NCI-H748 (cell line): ENCODE results near the gene CMA1.
"Not testable (repeated sequence)": the region's sequence is repeated elsewhere in the genome, so short reads cannot be mapped to it uniquely, and the experiment has no call there.

Experiments used
- DNase-seq: peaks from one replicate; lab custom pipeline; 2025; ENCODE audit not compliant: unreplicated experiment; lab: John Stamatoyannopoulos, UW

Gene CMA1

GRCh38 chr14:24508155-24508840, at the start of gene CMA1:
TSS of gene CMA1 (minus strand) at chr14:24508265. CDS start at chr14:24508235, 30 bp downstream.
- DNase-seq = no peak

- no peak for DNase-seq
These were observed 48.7 kb upstream of the CMA1 start for GRCh38 chr14:24556756-24557155.

- DNase-seq = not testable (repeated sequence)
These were observed 41.0 kb upstream of the CMA1 start for GRCh38 chr14:24549064-24549463.

- DNase-seq = no peak
These were observed 34.4 kb upstream of the CMA1 start for GRCh38 chr14:24542346-24542936.

- no peak for DNase-seq
These were observed 27.7 kb upstream of the CMA1 start for GRCh38 chr14:24535737-24536136.

GRCh38 chr14:24534286-24534685, 26.2 kb upstream of the CMA1 start:
- DNase-seq = no peak

GRCh38 chr14:24525877-24526620, 18.0 kb upstream of the CMA1 start:
- peak; percentile 11 for DNase-seq

- DNase-seq = no peak
These were observed 10.8 kb upstream of the CMA1 start for GRCh38 chr14:24518851-24519250.

- DNase-seq = no peak
These were observed 6.1 kb upstream of the CMA1 start for GRCh38 chr14:24514209-24514608.

- DNase-seq = no peak
These were observed 4.9 kb upstream of the CMA1 start for GRCh38 chr14:24513009-24513408.

GRCh38 chr14:24506443-24506842, 1.6 kb downstream of the CMA1 start:
- no peak for DNase-seq

- no peak for DNase-seq
These were observed 3.6 kb downstream of the CMA1 start for GRCh38 chr14:24504425-24504950.

- DNase-seq = peak; percentile 33
These were observed 16.3 kb downstream of the CMA1 start for GRCh38 chr14:24491586-24492408.

- no peak for DNase-seq
These were observed 24.3 kb downstream of the CMA1 start for GRCh38 chr14:24483604-24484252.

- not testable (repeated sequence) for DNase-seq
These were observed 25.3 kb downstream of the CMA1 start for GRCh38 chr14:24482699-24483303.

- peak; percentile 33 for DNase-seq
These were observed 26.3 kb downstream of the CMA1 start for GRCh38 chr14:24481622-24482324.

- not testable (repeated sequence) for DNase-seq
These were observed 28.1 kb downstream of the CMA1 start for GRCh38 chr14:24479999-24480398.

GRCh38 chr14:24475261-24475660, 32.8 kb downstream of the CMA1 start:
- DNase-seq = no peak

GRCh38 chr14:24473211-24473610, 34.9 kb downstream of the CMA1 start:
- DNase-seq = no peak
